Stimulated activated CD4-positive, alpha-beta T cell treated with anti-CD3 and anti-CD28 coated beads, Interleukin-2, amount 100 ng/mL, for 24 hours (primary cell): ENCODE data around the gene ITGA2.
A peak's percentile ranks its signal among the peaks of the same experiment; 100 is the strongest.

ENCODE experiments used
- DNase-seq, 2 donors: peaks; one replicate each; pipeline ENCODE4 v3.0.0-alpha.2; 2020

Gene ITGA2

GRCh38 chr5:53022930-53023511 lies 33.9 kb downstream of the ITGA2 start:
- no peak for DNase-seq

- DNase-seq: no peak
Observed at GRCh38 chr5:53023969-53024368, 34.8 kb downstream of the ITGA2 start.

- no peak for DNase-seq
Observed at GRCh38 chr5:53024535-53024934, 35.4 kb downstream of the ITGA2 start.

GRCh38 chr5:53025487-53025886 lies 36.3 kb downstream of the ITGA2 start:
- no peak for DNase-seq

- no peak for DNase-seq
Observed at GRCh38 chr5:53027913-53028312, 38.8 kb downstream of the ITGA2 start.

- DNase-seq: no peak
Observed at GRCh38 chr5:53029608-53030007, 40.5 kb downstream of the ITGA2 start.

- no peak for DNase-seq
Observed at GRCh38 chr5:53030893-53031292, 41.7 kb downstream of the ITGA2 start.

GRCh38 chr5:53031695-53032096 lies 42.5 kb downstream of the ITGA2 start:
- DNase-seq: peak in 1 of 2 donors; percentile 22

GRCh38 chr5:53032188-53032587 lies 43.0 kb downstream of the ITGA2 start:
- DNase-seq: no peak

- DNase-seq: no peak
Observed at GRCh38 chr5:53034832-53035231, 45.7 kb downstream of the ITGA2 start.

- DNase-seq: no peak
Observed at GRCh38 chr5:53035868-53036381, 46.8 kb downstream of the ITGA2 start.

GRCh38 chr5:53037141-53037859 lies 48.1 kb downstream of the ITGA2 start:
- DNase-seq: no peak

- no peak for DNase-seq
Observed at GRCh38 chr5:53038196-53038847, 49.2 kb downstream of the ITGA2 start.

GRCh38 chr5:53039855-53040254 lies 50.7 kb downstream of the ITGA2 start:
- no peak for DNase-seq

- DNase-seq: no peak
Observed at GRCh38 chr5:53041071-53041692, 52.0 kb downstream of the ITGA2 start.

- no peak for DNase-seq
Observed at GRCh38 chr5:53041740-53042139, 52.6 kb downstream of the ITGA2 start.

GRCh38 chr5:53045263-53045662 lies 56.1 kb downstream of the ITGA2 start:
- no peak for DNase-seq

GRCh38 chr5:53048248-53048647 lies 59.1 kb downstream of the ITGA2 start:
- no peak for DNase-seq

- DNase-seq: no peak
Observed at GRCh38 chr5:53052499-53052898, 63.3 kb downstream of the ITGA2 start.

- no peak for DNase-seq
Observed at GRCh38 chr5:53053364-53053763, 64.2 kb downstream of the ITGA2 start.

GRCh38 chr5:53055365-53055764 lies 66.2 kb downstream of the ITGA2 start:
- no peak for DNase-seq

GRCh38 chr5:53059281-53059680 lies 70.1 kb downstream of the ITGA2 start:
- DNase-seq: no peak

GRCh38 chr5:53063176-53063575 lies 74.0 kb downstream of the ITGA2 start:
- DNase-seq: no peak

- no peak for DNase-seq
Observed at GRCh38 chr5:53063791-53064190, 74.6 kb downstream of the ITGA2 start.
